ENCODE data around the gene SYNDIG1.

GRCh38 chr20:24693466-24694156, 224.2 kb downstream of the SYNDIG1 start:
- TF ChIP-seq EZH2 (IDR thresholded peaks at IDR 0.05) (no peak), POLR2AphosphoS5 (IDR thresholded peaks at IDR 0.05; ENCODE audit: borderline replicate concordance, low read depth, low read length) (no peak), FOXP2 (optimal IDR thresholded peaks at IDR 0.05; ENCODE audit: control extremely low read depth, extremely low read length, insufficient read depth) (no peak)
